Measurements from ENCODE around the gene NFE2. TPM values are rescaled to one million over a fixed set of nuclear protein-coding genes. Genes with fewer than 3 reads are reported as not detected.

NFE2 gene
- total and polyA plus RNA-seq, 2 of the 8 experiments (the other 6 are each of a cell fraction or from before 2014, with no cell fraction given): 2.0 to 6.1 TPM

DNA sequence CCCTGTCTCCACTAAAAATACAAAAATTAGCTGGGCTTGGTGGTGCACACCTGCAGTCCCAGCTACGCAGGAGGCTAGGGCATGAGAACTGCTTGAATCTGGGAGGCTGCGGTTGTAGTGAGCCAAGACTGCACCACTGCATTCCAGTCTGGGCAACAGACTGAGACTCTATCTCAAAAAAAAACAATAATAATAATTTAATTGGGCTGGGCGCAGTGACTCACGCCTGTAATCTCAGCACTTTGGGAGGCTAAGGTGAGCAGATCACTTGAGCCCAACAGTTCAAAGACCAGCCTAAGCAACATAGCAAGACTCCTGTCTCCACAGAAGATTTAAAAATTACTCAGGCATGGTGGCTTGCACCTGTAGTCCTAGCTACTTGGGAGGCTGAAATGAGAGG, 47.6 kb downstream of the NFE2 start (continued):
- TF ChIP-seq, protein P1, sequence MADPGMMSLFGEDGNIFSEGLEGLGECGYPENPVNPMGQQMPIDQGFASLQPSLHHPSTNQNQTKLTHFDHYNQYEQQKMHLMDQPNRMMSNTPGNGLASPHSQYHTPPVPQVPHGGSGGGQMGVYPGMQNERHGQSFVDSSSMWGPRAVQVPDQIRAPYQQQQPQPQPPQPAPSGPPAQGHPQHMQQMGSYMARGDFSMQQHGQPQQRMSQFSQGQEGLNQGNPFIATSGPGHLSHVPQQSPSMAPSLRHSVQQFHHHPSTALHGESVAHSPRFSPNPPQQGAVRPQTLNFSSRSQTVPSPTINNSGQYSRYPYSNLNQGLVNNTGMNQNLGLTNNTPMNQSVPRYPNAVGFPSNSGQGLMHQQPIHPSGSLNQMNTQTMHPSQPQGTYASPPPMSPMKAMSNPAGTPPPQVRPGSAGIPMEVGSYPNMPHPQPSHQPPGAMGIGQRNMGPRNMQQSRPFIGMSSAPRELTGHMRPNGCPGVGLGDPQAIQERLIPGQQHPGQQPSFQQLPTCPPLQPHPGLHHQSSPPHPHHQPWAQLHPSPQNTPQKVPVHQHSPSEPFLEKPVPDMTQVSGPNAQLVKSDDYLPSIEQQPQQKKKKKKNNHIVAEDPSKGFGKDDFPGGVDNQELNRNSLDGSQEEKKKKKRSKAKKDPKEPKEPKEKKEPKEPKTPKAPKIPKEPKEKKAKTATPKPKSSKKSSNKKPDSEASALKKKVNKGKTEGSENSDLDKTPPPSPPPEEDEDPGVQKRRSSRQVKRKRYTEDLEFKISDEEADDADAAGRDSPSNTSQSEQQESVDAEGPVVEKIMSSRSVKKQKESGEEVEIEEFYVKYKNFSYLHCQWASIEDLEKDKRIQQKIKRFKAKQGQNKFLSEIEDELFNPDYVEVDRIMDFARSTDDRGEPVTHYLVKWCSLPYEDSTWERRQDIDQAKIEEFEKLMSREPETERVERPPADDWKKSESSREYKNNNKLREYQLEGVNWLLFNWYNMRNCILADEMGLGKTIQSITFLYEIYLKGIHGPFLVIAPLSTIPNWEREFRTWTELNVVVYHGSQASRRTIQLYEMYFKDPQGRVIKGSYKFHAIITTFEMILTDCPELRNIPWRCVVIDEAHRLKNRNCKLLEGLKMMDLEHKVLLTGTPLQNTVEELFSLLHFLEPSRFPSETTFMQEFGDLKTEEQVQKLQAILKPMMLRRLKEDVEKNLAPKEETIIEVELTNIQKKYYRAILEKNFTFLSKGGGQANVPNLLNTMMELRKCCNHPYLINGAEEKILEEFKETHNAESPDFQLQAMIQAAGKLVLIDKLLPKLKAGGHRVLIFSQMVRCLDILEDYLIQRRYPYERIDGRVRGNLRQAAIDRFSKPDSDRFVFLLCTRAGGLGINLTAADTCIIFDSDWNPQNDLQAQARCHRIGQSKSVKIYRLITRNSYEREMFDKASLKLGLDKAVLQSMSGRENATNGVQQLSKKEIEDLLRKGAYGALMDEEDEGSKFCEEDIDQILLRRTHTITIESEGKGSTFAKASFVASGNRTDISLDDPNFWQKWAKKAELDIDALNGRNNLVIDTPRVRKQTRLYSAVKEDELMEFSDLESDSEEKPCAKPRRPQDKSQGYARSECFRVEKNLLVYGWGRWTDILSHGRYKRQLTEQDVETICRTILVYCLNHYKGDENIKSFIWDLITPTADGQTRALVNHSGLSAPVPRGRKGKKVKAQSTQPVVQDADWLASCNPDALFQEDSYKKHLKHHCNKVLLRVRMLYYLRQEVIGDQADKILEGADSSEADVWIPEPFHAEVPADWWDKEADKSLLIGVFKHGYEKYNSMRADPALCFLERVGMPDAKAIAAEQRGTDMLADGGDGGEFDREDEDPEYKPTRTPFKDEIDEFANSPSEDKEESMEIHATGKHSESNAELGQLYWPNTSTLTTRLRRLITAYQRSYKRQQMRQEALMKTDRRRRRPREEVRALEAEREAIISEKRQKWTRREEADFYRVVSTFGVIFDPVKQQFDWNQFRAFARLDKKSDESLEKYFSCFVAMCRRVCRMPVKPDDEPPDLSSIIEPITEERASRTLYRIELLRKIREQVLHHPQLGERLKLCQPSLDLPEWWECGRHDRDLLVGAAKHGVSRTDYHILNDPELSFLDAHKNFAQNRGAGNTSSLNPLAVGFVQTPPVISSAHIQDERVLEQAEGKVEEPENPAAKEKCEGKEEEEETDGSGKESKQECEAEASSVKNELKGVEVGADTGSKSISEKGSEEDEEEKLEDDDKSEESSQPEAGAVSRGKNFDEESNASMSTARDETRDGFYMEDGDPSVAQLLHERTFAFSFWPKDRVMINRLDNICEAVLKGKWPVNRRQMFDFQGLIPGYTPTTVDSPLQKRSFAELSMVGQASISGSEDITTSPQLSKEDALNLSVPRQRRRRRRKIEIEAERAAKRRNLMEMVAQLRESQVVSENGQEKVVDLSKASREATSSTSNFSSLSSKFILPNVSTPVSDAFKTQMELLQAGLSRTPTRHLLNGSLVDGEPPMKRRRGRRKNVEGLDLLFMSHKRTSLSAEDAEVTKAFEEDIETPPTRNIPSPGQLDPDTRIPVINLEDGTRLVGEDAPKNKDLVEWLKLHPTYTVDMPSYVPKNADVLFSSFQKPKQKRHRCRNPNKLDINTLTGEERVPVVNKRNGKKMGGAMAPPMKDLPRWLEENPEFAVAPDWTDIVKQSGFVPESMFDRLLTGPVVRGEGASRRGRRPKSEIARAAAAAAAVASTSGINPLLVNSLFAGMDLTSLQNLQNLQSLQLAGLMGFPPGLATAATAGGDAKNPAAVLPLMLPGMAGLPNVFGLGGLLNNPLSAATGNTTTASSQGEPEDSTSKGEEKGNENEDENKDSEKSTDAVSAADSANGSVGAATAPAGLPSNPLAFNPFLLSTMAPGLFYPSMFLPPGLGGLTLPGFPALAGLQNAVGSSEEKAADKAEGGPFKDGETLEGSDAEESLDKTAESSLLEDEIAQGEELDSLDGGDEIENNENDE (IDR thresholded peaks at IDR 0.05; ENCODE audit: insufficient replicate concordance, low read length): no peak
- TF ChIP-seq ASH2L (IDR thresholded peaks at IDR 0.05; ENCODE audit: low read length) (no peak), TEAD4 (IDR thresholded peaks at IDR 0.05; ENCODE audit: low read depth, low read length) (no peak), RXRA (IDR thresholded peaks at IDR 0.05; ENCODE audit: insufficient read depth, low read depth, low read length) (no peak), SP2 (IDR thresholded peaks at IDR 0.05; ENCODE audit: low read length) (no peak)

Measured in H1 (cell line).